Lower leg skin (tissue), 4 donors: ENCODE data around the gene VASN. TPM values are rescaled to one million over a fixed set of nuclear protein-coding genes. Genes with fewer than 3 reads are reported as not detected.

Source experiments
- DNase-seq, 2 donors: peaks; one replicate each; pipeline ENCODE4 v3.0.0-alpha.2; 2019; ENCODE audit warnings: low spot score in 2 of 2
- H3K4me3 ChIP-seq: fragments of 200-600 bp; sonication (generic); 2 replicates; pipeline ENCODE4 v1.5.1; 2017; ENCODE audit warnings: mild to moderate bottlenecking, low read depth; ENCODE audit not compliant: poor library complexity, severe bottlenecking
- POLR2A ChIP-seq, 2 donors: fragments of 450-650 bp; IDR thresholded peaks; one replicate each; pipeline ENCODE4 v1.6.1; 2016 to 2017; ENCODE audit warnings: antibody characterized with exemption in 2 of 2, mild to moderate bottlenecking in 1 of 2, moderate library complexity in 1 of 2
- WGBS, 2 donors: methylation state at CpG; one replicate each; pipeline ENCODE4 v1.1.5; 2018; 5-methylcytosine and 5-hydroxymethylcytosine counted together
- intact Hi-C: fragments of 100-400 bp; cut with DNase I; formaldehyde crosslinking; loops from one replicate; pipeline ENCODE4 v1.15.0; 2023; ENCODE audit warnings: low total_unique reads
- total RNA-seq, 4 donors: library from RNA; depleted of rRNA; stranded (reverse); fragments of >200 nt; gene quantifications; one replicate each; pipeline ENCODE4 v1.1.0, GENCODE V29; 2016
- TF ChIP-seq, protein P1 (sequence below), 3 donors: fragments of 450-650 bp; IDR thresholded peaks; one replicate each; pipeline ENCODE4 v1.5.1; 2016; ENCODE audit warnings: antibody characterized with exemption in 3 of 3, mild to moderate bottlenecking in 3 of 3, moderate library complexity in 2 of 3

The VASN gene
- total RNA-seq, 4 donors from 2014 or later, result 35.6 to 52.8 (median 46.7) TPM

DNA sequence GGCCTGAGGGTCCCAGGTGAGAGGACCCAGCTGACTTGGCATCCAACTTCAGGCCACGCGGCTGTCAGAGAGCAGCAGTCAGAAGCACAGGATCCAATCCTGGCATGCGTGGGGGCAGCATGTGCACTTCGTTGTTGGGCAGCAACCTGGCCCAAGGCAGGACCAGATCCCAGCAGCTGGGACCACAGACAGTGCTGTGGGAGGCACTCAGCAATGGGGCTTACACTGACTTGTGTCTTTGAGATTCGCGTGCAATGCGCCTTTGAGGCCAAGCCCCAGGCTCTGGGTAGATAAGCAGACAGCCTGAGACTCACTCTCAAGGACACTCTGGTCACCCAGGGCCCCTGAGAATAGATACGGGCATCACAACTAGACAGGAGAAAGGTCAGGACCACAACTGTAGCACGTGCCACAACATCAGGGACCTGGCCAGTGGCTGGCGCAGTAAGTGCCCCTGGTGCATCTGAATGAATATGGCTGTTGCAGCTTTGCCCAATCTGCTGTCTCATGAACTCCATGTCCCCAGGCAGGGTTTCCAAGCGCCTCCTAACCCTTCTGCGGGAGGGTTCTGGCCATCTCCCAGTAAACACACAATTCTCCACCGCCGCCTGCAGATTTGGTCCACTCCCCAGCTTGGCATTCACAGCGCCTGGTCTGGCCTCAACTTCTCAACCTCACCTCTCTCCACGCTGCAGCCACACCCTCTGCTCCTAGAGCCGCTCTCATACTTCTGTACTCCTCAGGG lies 23.7 kb upstream of the VASN start:
- no peak overlapping the region for H3K4me3 ChIP-seq
- intact Hi-C loops, result no loop called here
- WGBS, 2 donors, result 51 to 58% methylated on average over 13 to 16 of the region's 17 CpGs
- DNase-seq, result no peak
- TF ChIP-seq POLR2A (IDR thresholded peaks at IDR 0.05), result no peak
- TF ChIP-seq, protein P1, sequence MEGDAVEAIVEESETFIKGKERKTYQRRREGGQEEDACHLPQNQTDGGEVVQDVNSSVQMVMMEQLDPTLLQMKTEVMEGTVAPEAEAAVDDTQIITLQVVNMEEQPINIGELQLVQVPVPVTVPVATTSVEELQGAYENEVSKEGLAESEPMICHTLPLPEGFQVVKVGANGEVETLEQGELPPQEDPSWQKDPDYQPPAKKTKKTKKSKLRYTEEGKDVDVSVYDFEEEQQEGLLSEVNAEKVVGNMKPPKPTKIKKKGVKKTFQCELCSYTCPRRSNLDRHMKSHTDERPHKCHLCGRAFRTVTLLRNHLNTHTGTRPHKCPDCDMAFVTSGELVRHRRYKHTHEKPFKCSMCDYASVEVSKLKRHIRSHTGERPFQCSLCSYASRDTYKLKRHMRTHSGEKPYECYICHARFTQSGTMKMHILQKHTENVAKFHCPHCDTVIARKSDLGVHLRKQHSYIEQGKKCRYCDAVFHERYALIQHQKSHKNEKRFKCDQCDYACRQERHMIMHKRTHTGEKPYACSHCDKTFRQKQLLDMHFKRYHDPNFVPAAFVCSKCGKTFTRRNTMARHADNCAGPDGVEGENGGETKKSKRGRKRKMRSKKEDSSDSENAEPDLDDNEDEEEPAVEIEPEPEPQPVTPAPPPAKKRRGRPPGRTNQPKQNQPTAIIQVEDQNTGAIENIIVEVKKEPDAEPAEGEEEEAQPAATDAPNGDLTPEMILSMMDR (IDR thresholded peaks at IDR 0.05), result no peak

DNA sequence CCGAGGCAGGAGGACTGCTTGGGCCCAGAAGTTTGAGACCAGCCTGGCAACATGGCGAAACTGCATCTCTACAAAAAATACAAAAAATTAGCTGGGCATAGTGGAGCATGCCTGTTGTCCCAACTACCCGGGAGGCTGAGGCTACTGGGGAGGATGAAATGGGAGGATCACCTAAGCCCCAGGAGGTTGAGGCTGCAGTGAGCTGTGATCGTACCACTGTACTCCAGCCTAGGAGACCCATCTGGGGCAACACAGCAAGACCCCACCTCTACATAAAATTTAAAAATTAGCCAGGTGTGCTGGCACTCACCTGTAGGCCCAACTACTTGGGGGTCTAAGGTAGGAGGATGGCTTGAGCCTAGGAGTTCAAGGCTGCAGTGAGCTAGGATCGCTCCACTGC lies 22.3 kb upstream of the VASN start:
- TF ChIP-seq POLR2A (IDR thresholded peaks at IDR 0.05), result no peak
- TF ChIP-seq, protein P1 (IDR thresholded peaks at IDR 0.05), result no peak
- intact Hi-C loops, result no loop called here
- no peak overlapping the region for H3K4me3 ChIP-seq
- 93 to 99% methylated on average over 5 of the region's 5 CpGs for WGBS, 2 donors
- DNase-seq, result no peak

DNA sequence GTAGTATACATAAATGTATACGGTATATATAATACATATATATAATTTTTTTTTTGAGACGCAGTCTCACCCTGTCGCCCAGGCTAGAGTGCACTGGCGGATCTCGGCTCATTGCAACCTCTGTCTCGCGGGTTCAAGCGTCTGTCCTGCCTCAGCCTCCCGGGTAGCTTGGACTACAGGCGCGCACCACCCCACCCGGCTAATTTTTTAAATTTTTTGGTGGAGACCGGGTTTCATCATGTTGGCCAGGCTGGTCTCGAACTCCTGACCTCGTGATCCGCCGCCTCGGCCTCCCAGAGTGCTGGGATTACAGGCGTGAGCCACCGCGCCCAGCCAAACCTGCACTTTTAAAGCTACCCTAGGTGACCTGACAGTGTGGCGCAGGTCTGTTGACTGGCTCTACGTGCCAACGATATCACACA lies 21.3 kb upstream of the VASN start:
- peak overlapping the region; percentile 90 for H3K4me3 ChIP-seq
- intact Hi-C loops, result no loop called here
- no peak for DNase-seq
- 33% methylated on average over 24 of the region's 24 CpGs for WGBS, 2 donors
- TF ChIP-seq, protein P1 (IDR thresholded peaks at IDR 0.05), result no peak
- TF ChIP-seq POLR2A (IDR thresholded peaks at IDR 0.05), result no peak

DNA sequence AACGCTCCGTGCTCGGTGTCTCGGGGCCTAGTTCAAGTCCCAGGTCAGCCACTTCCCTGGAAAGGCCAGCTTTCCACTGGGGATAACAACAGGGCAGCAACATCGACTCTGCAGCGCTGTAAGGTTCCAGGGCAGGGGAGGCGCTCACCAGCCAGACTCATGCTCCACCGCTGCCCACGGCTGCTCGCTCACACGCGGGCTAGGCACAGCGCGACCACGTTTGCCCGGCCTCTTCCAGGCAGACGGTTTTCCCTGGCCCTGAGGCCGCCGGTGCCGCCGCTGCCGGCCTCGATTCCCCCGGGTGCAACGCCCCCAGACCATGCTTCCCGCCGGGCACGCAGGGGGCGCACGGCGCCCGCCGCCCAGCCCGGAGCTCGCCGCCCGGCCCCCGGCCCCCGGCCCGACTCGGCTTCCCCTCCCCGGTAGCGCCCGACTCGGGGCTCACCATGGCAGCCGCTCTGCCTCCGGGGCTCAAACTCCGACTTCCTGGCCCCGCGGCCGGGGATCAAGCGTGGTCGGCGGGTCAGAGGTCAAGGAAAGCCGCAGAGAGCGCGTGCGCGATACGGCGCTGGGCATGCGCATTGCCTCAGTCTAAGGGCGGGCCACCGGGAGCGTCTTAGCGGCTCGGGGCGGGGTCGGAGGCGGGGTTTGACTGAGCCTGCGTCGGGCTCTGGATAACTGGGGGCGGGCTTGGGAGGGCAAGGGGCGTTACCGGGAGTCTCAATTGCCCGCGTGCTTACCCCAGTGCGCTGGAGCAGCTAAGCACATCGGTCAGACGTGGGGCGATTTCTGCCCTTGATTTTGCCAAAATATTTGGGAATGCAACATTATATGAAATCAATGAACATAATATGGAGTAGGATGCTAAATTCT lies 20.6 kb upstream of the VASN start, which contains the start of gene PAM16:
Gene PAM16, minus strand, starts transcription at position 535 of the 873 bp plus-strand sequence. Its CDS starts 87 bp downstream, at position 448.
- TF ChIP-seq, protein P1 (IDR thresholded peaks at IDR 0.05), result no peak
- TF ChIP-seq POLR2A (IDR thresholded peaks at IDR 0.05), result no peak
- intact Hi-C loops, result no loop called here
- H3K4me3 ChIP-seq, result peak within 1 kb of the TSS; percentile 90
- 0 to 2% methylated on average over 19 to 24 of the region's 81 CpGs for WGBS, 2 donors
- DNase-seq, result peak; percentile 94 to 99

DNA sequence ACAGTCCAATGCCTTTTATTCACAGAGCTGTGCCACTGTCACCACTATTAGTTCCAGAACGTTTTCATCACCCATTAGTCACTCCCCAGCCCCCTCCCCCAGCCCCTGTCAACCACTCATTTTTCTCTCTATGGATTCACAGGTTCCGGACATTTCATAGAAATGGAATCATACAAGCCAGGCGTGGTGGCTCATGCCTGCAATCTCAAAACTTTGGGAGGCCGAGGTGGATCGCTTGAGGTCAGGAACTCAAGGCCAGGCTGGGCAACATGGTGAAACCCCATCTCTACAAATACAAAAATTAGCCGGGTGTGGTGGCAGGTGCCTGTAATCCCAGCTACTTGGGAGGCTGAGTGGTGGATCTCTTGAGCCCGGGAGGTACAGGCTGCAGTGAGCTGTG lies 19.8 kb upstream of the VASN start:
- DNase-seq, result no peak
- intact Hi-C loops, result no loop called here
- TF ChIP-seq, protein P1 (IDR thresholded peaks at IDR 0.05), result no peak
- no peak for TF ChIP-seq POLR2A (IDR thresholded peaks at IDR 0.05)
- no peak overlapping the region for H3K4me3 ChIP-seq
- 81 to 83% methylated on average over 7 of the region's 7 CpGs for WGBS, 2 donors
